ENCODE measurements around the gene GOLT1B.

GRCh38 chr12:21553329-21553675 lies 51.7 kb downstream of the GOLT1B start:
- TF ChIP-seq CTCF (IDR thresholded peaks at IDR 0.05) (no peak), POLR2A (IDR thresholded peaks at IDR 0.05) (no peak)
